Erythroblast (primary cell): ENCODE measurements around the gene TRPM5.

Source experiments
- GATA1 ChIP-seq: IDR thresholded peaks from 2 replicates; pipeline ENCODE4 v1.6.1; 2011; ENCODE audit warnings: low read depth, mild to moderate bottlenecking, control low read depth, low read length, moderate library complexity
- POLR2A ChIP-seq: IDR thresholded peaks from 2 replicates; pipeline ENCODE4 v1.6.1; 2011; ENCODE audit warnings: mild to moderate bottlenecking, low read length

GRCh38 chr11:2434506-2435255, 9.6 kb downstream of the TRPM5 start:
- no peak for TF ChIP-seq POLR2A
- TF ChIP-seq GATA1 = no peak
